ENCODE results near the gene NOG.

- no peak for TF ChIP-seq CTCF (IDR thresholded peaks at IDR 0.05)
- TF ChIP-seq POLR2A (IDR thresholded peaks at IDR 0.05), result no peak
Measured at GRCh38 chr17:56614522-56614921, 21.0 kb downstream of the NOG start.
